ENCODE data around the gene HSPA12B.
A peak's percentile ranks its signal among the peaks of the same experiment; 100 is the strongest.
"Not testable (repeated sequence)": the region's sequence is repeated elsewhere in the genome, so short reads cannot be mapped to it uniquely, and the experiment has no call there.

HSPA12B gene

GRCh38 chr20:3787324-3788014 is 55.0 kb downstream of the HSPA12B start:
- TF ChIP-seq, protein P1, sequence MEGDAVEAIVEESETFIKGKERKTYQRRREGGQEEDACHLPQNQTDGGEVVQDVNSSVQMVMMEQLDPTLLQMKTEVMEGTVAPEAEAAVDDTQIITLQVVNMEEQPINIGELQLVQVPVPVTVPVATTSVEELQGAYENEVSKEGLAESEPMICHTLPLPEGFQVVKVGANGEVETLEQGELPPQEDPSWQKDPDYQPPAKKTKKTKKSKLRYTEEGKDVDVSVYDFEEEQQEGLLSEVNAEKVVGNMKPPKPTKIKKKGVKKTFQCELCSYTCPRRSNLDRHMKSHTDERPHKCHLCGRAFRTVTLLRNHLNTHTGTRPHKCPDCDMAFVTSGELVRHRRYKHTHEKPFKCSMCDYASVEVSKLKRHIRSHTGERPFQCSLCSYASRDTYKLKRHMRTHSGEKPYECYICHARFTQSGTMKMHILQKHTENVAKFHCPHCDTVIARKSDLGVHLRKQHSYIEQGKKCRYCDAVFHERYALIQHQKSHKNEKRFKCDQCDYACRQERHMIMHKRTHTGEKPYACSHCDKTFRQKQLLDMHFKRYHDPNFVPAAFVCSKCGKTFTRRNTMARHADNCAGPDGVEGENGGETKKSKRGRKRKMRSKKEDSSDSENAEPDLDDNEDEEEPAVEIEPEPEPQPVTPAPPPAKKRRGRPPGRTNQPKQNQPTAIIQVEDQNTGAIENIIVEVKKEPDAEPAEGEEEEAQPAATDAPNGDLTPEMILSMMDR (IDR thresholded peaks at IDR 0.05; ENCODE audit: borderline replicate concordance, insufficient read depth, low read depth, low read length) = no peak
- peak overlapping the region; percentile 5 for H3K4me3 ChIP-seq (ENCODE audit: low read depth, low read length)

- TF ChIP-seq, protein P1 (IDR thresholded peaks at IDR 0.05; ENCODE audit: borderline replicate concordance, insufficient read depth, low read depth, low read length) = no peak
- H3K4me3 ChIP-seq (ENCODE audit: low read depth, low read length) = no peak overlapping the region
Observed at GRCh38 chr20:3788685-3789155, 56.2 kb downstream of the HSPA12B start.

DNA sequence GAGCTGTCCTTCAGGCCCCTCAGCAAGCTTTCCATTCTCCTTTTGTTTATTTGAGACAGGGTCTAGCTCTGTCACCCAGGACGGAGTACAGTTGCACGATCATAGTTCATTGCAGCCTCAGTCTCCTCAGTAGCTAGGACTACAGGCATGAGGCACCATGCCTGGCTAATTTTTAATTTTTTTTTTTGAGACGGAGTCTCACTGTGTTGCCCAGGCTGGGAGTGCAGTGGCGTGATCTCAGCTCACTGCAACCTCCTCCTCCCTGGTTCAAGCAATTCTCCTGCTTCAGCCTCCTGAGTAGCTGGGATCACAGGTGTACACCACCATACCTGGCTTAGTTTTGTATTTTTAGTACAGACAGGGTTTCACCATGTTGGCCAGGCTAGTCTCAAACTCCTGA is 56.7 kb downstream of the HSPA12B start:
- H3K4me3 ChIP-seq (ENCODE audit: low read depth, low read length) = not testable (repeated sequence)

- not testable (repeated sequence) for H3K4me3 ChIP-seq (ENCODE audit: low read depth, low read length)
Observed at GRCh38 chr20:3794168-3794567, 61.7 kb downstream of the HSPA12B start.

GRCh38 chr20:3794701-3795420 is 62.4 kb downstream of the HSPA12B start:
- no peak overlapping the region for H3K4me3 ChIP-seq (ENCODE audit: low read depth, low read length)
- TF ChIP-seq, protein P1 (IDR thresholded peaks at IDR 0.05; ENCODE audit: borderline replicate concordance, insufficient read depth, low read depth, low read length) = no peak

GRCh38 chr20:3795511-3796468 is 63.3 kb downstream of the HSPA12B start, which contains the start of gene CDC25B:
TSS of gene CDC25B (plus strand) at chr20:3796310. CDS start at chr20:3796532, 222 bp downstream.
- TF ChIP-seq, protein P1 (IDR thresholded peaks at IDR 0.05; ENCODE audit: borderline replicate concordance, insufficient read depth, low read depth, low read length) = peak; percentile 62
- H3K4me3 ChIP-seq (ENCODE audit: low read depth, low read length) = peak within 1 kb of the TSS; percentile 55

DNA sequence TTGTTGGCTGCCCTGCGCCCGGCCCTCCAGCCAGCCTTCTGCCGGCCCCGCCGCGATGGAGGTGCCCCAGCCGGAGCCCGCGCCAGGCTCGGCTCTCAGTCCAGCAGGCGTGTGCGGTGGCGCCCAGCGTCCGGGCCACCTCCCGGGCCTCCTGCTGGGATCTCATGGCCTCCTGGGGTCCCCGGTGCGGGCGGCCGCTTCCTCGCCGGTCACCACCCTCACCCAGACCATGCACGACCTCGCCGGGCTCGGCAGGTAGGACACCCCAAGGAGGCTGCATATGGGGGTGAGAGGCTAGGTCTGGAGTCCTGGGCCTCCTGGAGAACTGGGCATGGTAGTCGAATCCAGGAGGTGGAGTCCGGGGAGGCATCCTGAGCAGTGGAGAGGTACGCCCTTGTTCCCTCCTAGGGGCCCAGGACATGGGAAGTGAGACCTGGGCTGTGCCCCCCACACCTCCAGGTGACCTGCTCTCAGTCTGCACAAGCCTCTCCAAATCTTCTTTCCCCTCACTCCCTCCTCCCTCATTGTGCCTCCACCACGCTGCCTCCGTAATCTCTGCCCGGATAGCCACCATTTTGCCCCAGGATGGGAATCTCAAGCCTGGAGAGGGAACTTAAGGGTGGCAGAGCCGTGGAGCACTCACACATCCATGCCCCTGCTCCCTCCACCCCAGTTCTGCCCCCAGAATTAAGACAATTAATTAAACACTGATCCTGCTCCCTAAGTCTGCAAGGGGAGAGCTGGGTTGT is 64.2 kb downstream of the HSPA12B start:
- H3K4me3 ChIP-seq (ENCODE audit: low read depth, low read length) = peak overlapping the region; percentile 55
- TF ChIP-seq, protein P1 (IDR thresholded peaks at IDR 0.05; ENCODE audit: borderline replicate concordance, insufficient read depth, low read depth, low read length) = no peak

Data from GM12875 (cell line).